HepG2 (cell line): Measurements from ENCODE around the gene RFC2. TPM values are rescaled to one million over a fixed set of nuclear protein-coding genes. Genes with fewer than 3 reads are reported as not detected.
"Not testable (repeated sequence)": the region's sequence is repeated elsewhere in the genome, so short reads cannot be mapped to it uniquely, and the experiment has no call there.

ENCODE experiments used
- ATAC-seq: fragments of 200-7000 bp; cut with Tn5 transposase; 3 replicates; pipeline ENCODE4 v1.9.1; 2020; ENCODE audit warnings: mild to moderate bottlenecking, moderate library complexity
- BruUV-seq: library from RNA; stranded (reverse); fragments of 400-500 nt; replicated peaks from 2 replicates; lab custom pipeline; 2021; lab: Mats Ljungman, UMichigan
- CTCF ChIA-PET: fragments of 300-600 bp; formaldehyde crosslinking; extraction: SDS; loops from one replicate; lab custom pipeline; 2021; ENCODE audit warnings: low total read pairs, inconsistent platforms, low intra/inter-chr PET ratio; lab: Yijun Ruan, JAX
- POLR2A ChIA-PET: fragments of 350-600 bp; sonication (Branson Sonifier 250); formaldehyde crosslinking; loops from one replicate; lab custom pipeline; 2020; ENCODE audit warnings: antibody characterized with exemption, inconsistent platforms; lab: Yijun Ruan, JAX
- DNase-seq: peaks from one replicate; pipeline ENCODE4 v3.0.0-alpha.2; 2015; ENCODE audit warnings: low spot score
- FAIRE-seq: peaks from 3 replicates; lab custom pipeline; 2011; peaks lifted over from hg19 to GRCh38; lab: Jason Lieb, UNC
- H2AFZ ChIP-seq: one replicate; pipeline ENCODE4 v1.6.1; 2011; ENCODE audit warnings: low read length, inconsistent platforms
- H3K27ac ChIP-seq: fragments of 300-600 bp; 3 replicates; pipeline ENCODE4 v1.8.0; 2011; ENCODE audit warnings: mixed run types, mild to moderate bottlenecking, mixed read lengths, low read length, inconsistent platforms; ENCODE audit not compliant: insufficient read depth; ENCODE audit errors: extremely low read length
- H3K27me3 ChIP-seq, 2 experiments: fragments of 200-600 bp in 1 of 2; 2 replicates in 1 of 2; 3 replicates in 1 of 2; pipeline versions ENCODE4 v1.6.0 to v1.8.0; 2011; ENCODE audit warnings: low read length in 2 of 2, mild to moderate bottlenecking in 2 of 2, moderate library complexity in 2 of 2, inconsistent platforms in 1 of 2; ENCODE audit not compliant: insufficient read depth in 2 of 2, control insufficient read depth in 1 of 2
- H3K36me3 ChIP-seq, 2 experiments: fragments of 200-600 bp in 1 of 2; replicated peaks in 1 of 2; 2 replicates in 1 of 2; 3 replicates in 1 of 2; pipeline versions ENCODE4 v1.5.1 to v1.8.0; 2011; ENCODE audit warnings: low read length in 2 of 2, inconsistent platforms in 1 of 2; ENCODE audit not compliant: insufficient read depth in 2 of 2, control insufficient read depth in 1 of 2
- H3K4me1 ChIP-seq: 2 replicates; pipeline ENCODE4 v1.5.1; 2012; ENCODE audit warnings: low read length, inconsistent platforms; ENCODE audit not compliant: insufficient read depth
- H3K4me2 ChIP-seq: 2 replicates; pipeline ENCODE4 v1.6.0; 2011; ENCODE audit warnings: low read depth, low read length, inconsistent platforms
- H3K4me3 ChIP-seq, 3 experiments: fragments of 200-600 bp in 1 of 3; sonication (generic), shearing (Covaris generic) in 1 of 3; replicated peaks in 1 of 3; 2 replicates each; pipeline ENCODE4 v1.5.1; 2011 to 2016; ENCODE audit warnings: low read length in 3 of 3, inconsistent platforms in 2 of 3, low read depth in 2 of 3, mild to moderate bottlenecking in 2 of 3, control low read depth in 1 of 3, mixed read lengths in 1 of 3; ENCODE audit not compliant: insufficient read depth in 1 of 3
- H3K79me2 ChIP-seq: one replicate; pipeline ENCODE4 v1.6.1; 2011; ENCODE audit warnings: low read length, inconsistent platforms; ENCODE audit not compliant: insufficient read depth
- H3K9ac ChIP-seq: 2 replicates; pipeline ENCODE4 v1.6.0; 2011; ENCODE audit warnings: mild to moderate bottlenecking, low read depth, low read length, inconsistent platforms; ENCODE audit not compliant: insufficient read depth
- H3K9me3 ChIP-seq: 2 replicates; pipeline ENCODE4 v1.5.1; 2012; ENCODE audit warnings: mild to moderate bottlenecking, low read length
- H4K20me1 ChIP-seq: 2 replicates; pipeline ENCODE4 v1.6.0; 2011; ENCODE audit warnings: inconsistent platforms, mild to moderate bottlenecking, low read length, moderate library complexity; ENCODE audit not compliant: insufficient read depth
- CBX5 ChIP-seq: sonication (generic); formaldehyde crosslinking; IDR thresholded peaks from 2 replicates; pipeline ENCODE4 v1.4.0; 2020; ENCODE audit warnings: missing genetic modification reagents, borderline replicate concordance
- FOXJ3 ChIP-seq: sonication (generic); formaldehyde crosslinking; IDR thresholded peaks from 2 replicates; pipeline ENCODE4 v1.4.0; 2020; ENCODE audit warnings: missing genetic modification reagents, mild to moderate bottlenecking, borderline replicate concordance
- KLF13 ChIP-seq: sonication (generic); formaldehyde crosslinking; IDR thresholded peaks from 2 replicates; pipeline ENCODE4 v1.4.0; 2020; ENCODE audit warnings: mild to moderate bottlenecking, missing genetic modification reagents
- LBX2 ChIP-seq: sonication (generic); formaldehyde crosslinking; IDR thresholded peaks from 2 replicates; pipeline ENCODE4 v1.5.0; 2020; ENCODE audit warnings: missing genetic modification reagents, mild to moderate bottlenecking, borderline replicate concordance
- LCORL ChIP-seq, 2 experiments: fragments of 450-650 bp in 1 of 2; sonication (generic) in 1 of 2; formaldehyde crosslinking in 1 of 2; IDR thresholded peaks; 2 replicates each; pipeline versions ENCODE4 v1.5.0 to v1.6.1; 2017 to 2020; ENCODE audit warnings: antibody characterized with exemption in 1 of 2, missing genetic modification reagents in 1 of 2
- NRL ChIP-seq: sonication (generic); formaldehyde crosslinking; IDR thresholded peaks from 2 replicates; pipeline ENCODE4 v1.5.0; 2020; ENCODE audit warnings: missing genetic modification reagents, mild to moderate bottlenecking, moderate library complexity, borderline replicate concordance
- PHF8 ChIP-seq: sonication (generic); formaldehyde crosslinking; IDR thresholded peaks from 2 replicates; pipeline ENCODE4 v1.5.0; 2020; ENCODE audit warnings: missing genetic modification reagents
- POLR2A ChIP-seq, 2 experiments: IDR thresholded peaks; 2 replicates each; pipeline ENCODE4 v1.6.1; 2011; ENCODE audit warnings: low read depth in 2 of 2, low read length in 2 of 2, mild to moderate bottlenecking in 1 of 2, moderate library complexity in 1 of 2; ENCODE audit not compliant: insufficient read depth in 1 of 2
- REL ChIP-seq: sonication (generic); formaldehyde crosslinking; conservative IDR thresholded peaks from 2 replicates; pipeline ENCODE4 v1.8.0; 2022; ENCODE audit warnings: mild to moderate bottlenecking, missing genetic modification reagents, moderate library complexity
- REPIN1 ChIP-seq: sonication (generic); formaldehyde crosslinking; IDR thresholded peaks from 2 replicates; pipeline ENCODE4 v1.8.0; 2022; ENCODE audit warnings: missing genetic modification reagents, low read depth, mild to moderate bottlenecking, borderline replicate concordance
- SMC3 ChIP-seq: IDR thresholded peaks from 2 replicates; pipeline ENCODE4 v1.6.1; 2011; ENCODE audit warnings: low read length, improper control_type of control experiment
- SP1 ChIP-seq, 2 experiments: fragments of 450-650 bp in 1 of 2; sonication (generic) in 1 of 2; formaldehyde crosslinking in 1 of 2; IDR thresholded peaks; 2 replicates each; pipeline versions ENCODE4 v1.4.0 to v1.6.1; 2016 to 2020; ENCODE audit warnings: missing genetic modification reagents in 1 of 2
- ZFX ChIP-seq: sonication (generic); formaldehyde crosslinking; IDR thresholded peaks from 2 replicates; pipeline ENCODE4 v1.4.0; 2020; ENCODE audit warnings: mild to moderate bottlenecking, low read depth, missing genetic modification reagents, moderate library complexity
- ZFY ChIP-seq: sonication (generic); formaldehyde crosslinking; IDR thresholded peaks from 2 replicates; pipeline ENCODE4 v1.4.0; 2020; ENCODE audit warnings: missing genetic modification reagents
- ZMYM2 ChIP-seq: sonication (generic); formaldehyde crosslinking; IDR thresholded peaks from 2 replicates; pipeline ENCODE4 v1.8.0; 2022; ENCODE audit warnings: mild to moderate bottlenecking, missing genetic modification reagents
- ZNF354B ChIP-seq: sonication (generic); formaldehyde crosslinking; IDR thresholded peaks from 2 replicates; pipeline ENCODE4 v1.8.0; 2022; ENCODE audit warnings: mild to moderate bottlenecking, missing genetic modification reagents
- ZNF556 ChIP-seq: sonication (generic); formaldehyde crosslinking; IDR thresholded peaks from 2 replicates; pipeline ENCODE4 v1.4.0; 2020; ENCODE audit warnings: mild to moderate bottlenecking, missing genetic modification reagents, borderline replicate concordance
- ZNF644 ChIP-seq: IDR thresholded peaks from 2 replicates; pipeline ENCODE4 v1.6.1; 2016; ENCODE audit warnings: low read depth
- WGBS: methylation state at CpG from one replicate; pipeline ENCODE4 v1.1.6; 2017; ENCODE audit warnings: low lambda C conversion rate; 5-methylcytosine and 5-hydroxymethylcytosine counted together
- in situ Hi-C: cut with HindIII; loops from 2 replicates; pipeline ENCODE4 v1.10.0; 2017; ENCODE audit warnings: low pct_unique_long_range_greater_than_20kb; ENCODE audit not compliant: extremely low pct_ligation_motif_present
- intact Hi-C: fragments of 100-400 bp; cut with micrococcal nuclease; formaldehyde crosslinking; loops from one replicate; pipeline ENCODE4 v1.10.0; 2022; ENCODE audit not compliant: unreplicated experiment
- polyA plus RNA-seq, 8 experiments: library from polyadenylated mRNA; depleted of rRNA in 3 of 8; stranded (reverse) in 7 of 8; unstranded in 1 of 8; fragments of >200 nt; fragmentation: Illumina TruSeq in 4 of 8; extraction: Trizol in 4 of 8; gene quantifications; 2 replicates each; pipeline versions ENCODE4 v1.2.1 to v1.2.3, GENCODE V29; 2011 to 2016; ENCODE audit warnings: low read depth in 4 of 8, missing spikeins in 1 of 8, mixed read lengths in 1 of 8; ENCODE audit not compliant: insufficient read depth in 1 of 8
- total RNA-seq, 5 experiments: library from RNA; depleted of rRNA; stranded (reverse); fragments of >200 nt; fragmentation: Illumina TruSeq; extraction: Trizol; gene quantifications; 2 replicates each; pipeline ENCODE4 v1.2.3, GENCODE V29; 2016; ENCODE audit warnings: low read depth in 1 of 5

Gene RFC2
- total and polyA plus RNA-seq, 2 of the 13 experiments (the other 11 are each of a cell fraction or from before 2014, with no cell fraction given) = 14.6 to 43.5 TPM

GRCh38 chr7:74206589-74207120, 47.5 kb downstream of the RFC2 start (continued):
- TF ChIP-seq NRL (no peak; the same call in 1 of the 2 replicates), POLR2A (IDR thresholded peaks at IDR 0.05; ENCODE audit: insufficient read depth in 1 of 2, low read depth in 2 of 2, low read length in 2 of 2) (no peak), REL (CRISPR knock-in tag) (no peak), PHF8 (CRISPR knock-in tag) (0 out of 2 replicates have a peak, but pooled peaks have one; percentile 29), ZMYM2 (peak; percentile 84), REPIN1 (CRISPR knock-in tag) (no peak), ZNF644 (CRISPR knock-in tag) (no peak), LCORL (IDR thresholded peaks at IDR 0.05) (no peak), LCORL (CRISPR knock-in tag; IDR thresholded peaks at IDR 0.05) (peak; percentile 52; the same call in 1 of the 2 replicates), ZNF556 (CRISPR knock-in tag) (no peak), LBX2 (CRISPR knock-in tag) (no peak), ZNF354B (CRISPR knock-in tag) (no peak), SP1 (IDR thresholded peaks at IDR 0.05) (no peak), SP1 (CRISPR knock-in tag; IDR thresholded peaks at IDR 0.05) (0 out of 2 replicates have a peak, but pooled peaks have one; percentile 16), SMC3 (peak; percentile 50; the same call in 1 of the 2 replicates), ZFX (CRISPR knock-in tag) (peak; percentile 28; the same call in 1 of the 2 replicates), ZFY (CRISPR knock-in tag) (no peak), FOXJ3 (CRISPR knock-in tag) (no peak), KLF13 (no peak), CBX5 (CRISPR knock-in tag) (0 out of 2 replicates have a peak, but pooled peaks have one; percentile 55)

GRCh38 chr7:74206052-74206451, 48.1 kb downstream of the RFC2 start:
- H3K79me2 ChIP-seq, H2AFZ ChIP-seq, ATAC-seq, H3K4me2 ChIP-seq, H3K36me3 ChIP-seq, FAIRE-seq, H3K4me1 ChIP-seq, H3K27me3 ChIP-seq, BruUV-seq, H3K9ac ChIP-seq, H4K20me1 ChIP-seq, DNase-seq, H3K4me3 ChIP-seq, H3K27ac ChIP-seq, H3K9me3 ChIP-seq: not testable (repeated sequence)
- intact Hi-C loops = loop anchor here (1.0 to 10.0 kb wide), 3 partner anchors 59 to 195 kb away; no protein-coding TSS in a partner anchor
- POLR2A ChIA-PET = interaction anchor here (1.0 to 1.2 kb wide), 3 partner anchors 15 to 195 kb away, joined by 4 to 6 read pairs (median 5); no protein-coding TSS in a partner anchor
- WGBS = 56% methylated on average over 10 of the region's 10 CpGs
- in situ Hi-C loops = loop anchor here (5.0 to 25.0 kb wide), 2 partner anchors 196 to 356 kb away; no protein-coding TSS in a partner anchor
- CTCF ChIA-PET = interaction anchor here (1.3 to 3.6 kb wide), 2 partner anchors 15 to 195 kb away, joined by 5 to 47 read pairs; no protein-coding TSS in a partner anchor
